Stimulated activated CD4-positive, alpha-beta T cell treated with anti-CD3 and anti-CD28 coated beads, Interleukin-12 subunit alpha, Interleukin-12 subunit beta, amount 100 ng/mL, for 48 hours (primary cell): ENCODE results near the gene STMN3.
"Not testable (repeated sequence)": the region's sequence is repeated elsewhere in the genome, so short reads cannot be mapped to it uniquely, and the experiment has no call there.

ENCODE experiments used
- DNase-seq, 3 donors: peaks; one replicate each; pipeline ENCODE4 v3.0.0-alpha.2; 2020; ENCODE audit warnings: low read depth in 2 of 3, low spot score in 1 of 3

STMN3 gene

DNA sequence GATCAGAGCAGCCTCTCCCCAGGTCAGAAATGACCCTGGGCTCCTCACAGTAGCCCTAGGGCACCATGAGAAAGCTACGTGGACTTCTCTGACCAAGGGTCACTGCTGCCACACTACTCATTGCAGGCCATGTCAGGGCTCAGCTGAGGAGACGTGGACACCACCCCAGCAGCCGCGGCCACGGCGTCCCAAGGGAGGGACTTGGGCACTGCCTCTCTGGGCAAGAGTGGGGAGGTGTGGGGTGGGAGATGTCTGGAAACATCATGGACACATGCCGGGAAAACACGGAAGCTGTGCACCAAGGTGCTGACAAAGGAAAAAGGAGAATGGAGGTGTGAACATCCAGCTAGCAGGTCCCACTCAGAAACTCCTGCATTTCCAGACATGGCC is 35.4 kb downstream of the STMN3 start:
- no peak for DNase-seq

DNA sequence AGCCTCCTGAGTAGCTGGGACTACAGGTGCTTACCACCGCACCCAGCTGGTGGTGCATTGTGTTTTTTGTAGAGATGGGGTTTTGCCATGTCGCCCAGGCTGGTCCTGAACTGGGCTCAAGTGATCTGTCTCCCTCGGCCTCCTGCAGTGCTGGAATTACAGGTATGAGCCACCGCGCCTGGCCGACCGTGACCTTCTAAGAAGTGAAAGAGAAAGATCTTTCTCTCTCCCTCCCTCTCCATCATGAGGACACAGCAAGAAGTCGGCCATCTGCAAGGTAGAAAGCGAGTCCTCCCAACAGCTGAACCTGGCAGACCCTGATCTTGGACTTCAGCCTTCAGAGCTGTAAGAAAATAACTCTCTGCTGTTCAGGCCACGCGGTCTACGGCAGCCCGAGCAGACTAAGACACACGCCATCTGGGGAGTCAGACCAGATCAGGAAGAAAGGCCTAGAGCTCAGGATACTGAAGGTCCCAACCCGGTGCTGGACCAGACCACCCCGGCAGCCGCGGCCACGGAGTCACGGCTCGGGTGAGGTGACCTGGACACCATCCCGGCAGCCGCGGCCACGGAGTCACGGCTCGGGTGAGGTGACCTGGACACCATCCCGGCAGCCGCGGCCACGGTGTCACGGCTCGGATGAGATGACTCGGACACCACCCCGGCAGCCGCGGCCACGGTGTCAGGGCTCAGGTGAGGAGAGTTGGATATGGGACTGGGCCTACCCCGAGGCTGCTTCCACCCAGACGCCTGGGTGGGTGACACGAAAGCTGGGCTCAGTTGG is 35.9 kb downstream of the STMN3 start:
- no peak for DNase-seq

DNA sequence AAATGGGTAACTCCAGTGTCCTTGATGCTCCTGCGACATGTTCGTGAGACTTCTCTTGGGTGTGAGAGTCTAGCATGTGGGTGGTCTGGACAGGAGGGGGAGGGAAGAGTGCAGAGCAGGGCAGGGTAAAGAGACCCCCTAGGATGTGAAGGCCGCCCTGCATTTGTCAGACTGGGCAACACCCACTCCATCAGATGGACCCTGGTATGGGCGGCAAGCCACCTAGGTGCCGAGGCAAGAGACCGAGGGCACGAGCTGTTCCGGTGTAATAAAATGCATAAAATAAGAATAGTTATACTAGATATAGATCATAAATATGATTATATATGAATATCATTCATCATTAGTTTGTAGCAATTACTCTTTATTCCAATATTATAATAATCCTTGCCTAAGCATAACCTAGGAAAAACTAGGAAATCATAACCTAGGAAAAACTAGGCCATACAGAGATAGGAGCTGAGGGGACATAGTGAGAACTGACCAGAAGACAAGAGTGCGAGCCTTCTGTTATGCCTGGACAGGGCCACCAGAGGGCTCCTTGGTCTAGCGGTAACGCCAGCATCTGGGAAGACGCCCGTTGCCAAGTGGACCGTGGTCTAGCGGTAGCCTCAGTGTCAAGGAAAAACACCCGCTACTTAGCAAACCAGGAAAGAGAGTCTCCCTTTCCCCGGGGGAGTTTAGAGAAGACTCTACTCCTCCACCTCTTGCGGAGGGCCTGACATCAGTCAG is 39.2 kb downstream of the STMN3 start:
- DNase-seq, result not testable (repeated sequence)

DNA sequence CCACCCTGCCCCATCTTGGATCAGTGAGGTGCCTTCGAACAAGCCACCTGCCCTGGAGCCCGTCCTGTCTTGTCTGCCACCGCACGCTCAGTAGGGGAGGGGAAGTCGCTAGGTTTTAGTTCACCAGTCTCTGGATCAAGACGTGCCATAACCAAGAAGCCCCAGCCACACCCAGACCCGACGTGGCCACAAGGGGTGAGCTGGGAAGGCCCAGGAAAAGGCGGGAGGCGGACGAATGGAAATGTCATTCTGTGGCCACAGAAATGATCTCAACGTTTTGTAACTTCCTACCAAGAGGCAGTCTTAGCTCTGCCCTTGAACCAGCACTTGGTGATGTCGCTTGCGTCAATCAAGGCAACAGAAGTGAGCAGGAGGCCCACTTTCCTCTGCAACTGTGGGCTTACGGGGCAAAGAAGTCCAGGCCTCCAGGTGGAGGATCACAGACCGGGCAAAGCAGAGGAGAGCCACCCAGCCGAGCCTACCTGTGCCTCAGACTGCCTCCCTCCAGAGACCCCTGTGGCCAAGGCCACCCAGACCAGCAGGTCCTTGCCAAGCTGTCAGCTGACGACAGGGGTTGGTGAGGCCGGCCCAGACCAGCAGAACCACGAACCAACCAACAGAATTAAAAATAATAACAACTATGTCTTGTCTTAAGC is 40.8 kb downstream of the STMN3 start:
- DNase-seq, result no peak

DNA sequence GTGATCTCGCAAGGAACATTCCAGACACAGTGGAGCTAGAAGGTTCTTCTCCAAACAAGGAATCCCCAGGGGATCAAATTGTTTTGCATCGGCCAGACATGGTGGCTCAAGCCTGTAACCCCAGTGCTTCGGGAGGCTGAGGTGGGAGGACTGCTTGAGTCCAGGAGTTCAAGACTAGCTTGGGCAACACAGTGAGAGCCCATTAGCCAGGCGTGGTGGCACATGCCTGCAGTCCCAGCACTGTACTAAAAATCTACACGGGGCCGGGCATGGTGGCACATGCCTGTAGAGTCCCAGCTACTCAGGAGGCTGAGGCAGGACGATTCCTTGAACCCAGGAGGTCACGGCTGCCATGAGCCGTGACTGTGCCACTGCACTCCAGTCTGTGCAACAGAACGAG is 41.6 kb downstream of the STMN3 start:
- no peak for DNase-seq

DNA sequence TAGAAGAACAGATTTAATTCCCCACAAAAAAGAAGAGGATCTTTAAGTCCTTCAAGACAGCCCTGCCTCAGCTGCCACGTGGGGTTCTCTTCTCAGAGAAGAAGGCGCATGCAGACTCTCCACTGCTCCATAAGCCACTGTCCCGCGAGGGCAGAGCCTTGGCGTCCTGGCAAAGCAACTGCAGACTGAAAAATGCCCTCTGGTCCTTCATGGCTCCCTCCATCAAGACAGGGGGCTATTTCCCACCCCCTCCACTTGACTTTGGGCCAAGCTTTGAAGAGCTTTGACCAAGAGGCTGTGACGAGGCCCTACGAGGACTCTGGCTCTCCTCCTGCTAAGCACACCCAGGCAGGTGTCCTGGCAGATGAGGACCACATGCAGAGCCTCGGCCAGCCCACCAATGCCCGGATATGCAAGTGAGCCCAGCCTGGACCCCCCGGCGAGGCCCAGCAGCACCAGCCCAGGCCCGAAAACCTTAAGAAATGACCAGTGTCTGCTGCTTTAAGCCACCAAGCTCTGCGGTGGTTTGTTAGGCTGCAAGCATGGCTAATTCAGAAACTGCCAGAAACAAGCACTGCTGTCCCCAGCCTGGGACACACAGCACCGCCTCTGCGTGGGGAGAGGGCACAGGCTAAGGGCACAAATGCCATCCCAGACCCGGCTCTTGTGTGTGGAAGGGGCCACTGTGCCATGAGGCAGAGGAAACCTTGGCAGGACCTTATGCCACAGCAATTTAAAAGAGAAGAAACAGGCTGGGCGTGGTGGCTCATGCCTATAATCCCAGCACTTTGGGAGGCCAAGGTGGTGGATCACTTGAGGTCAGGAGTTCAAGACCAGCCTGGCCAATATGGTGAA is 42.4 kb downstream of the STMN3 start:
- no peak for DNase-seq

DNA sequence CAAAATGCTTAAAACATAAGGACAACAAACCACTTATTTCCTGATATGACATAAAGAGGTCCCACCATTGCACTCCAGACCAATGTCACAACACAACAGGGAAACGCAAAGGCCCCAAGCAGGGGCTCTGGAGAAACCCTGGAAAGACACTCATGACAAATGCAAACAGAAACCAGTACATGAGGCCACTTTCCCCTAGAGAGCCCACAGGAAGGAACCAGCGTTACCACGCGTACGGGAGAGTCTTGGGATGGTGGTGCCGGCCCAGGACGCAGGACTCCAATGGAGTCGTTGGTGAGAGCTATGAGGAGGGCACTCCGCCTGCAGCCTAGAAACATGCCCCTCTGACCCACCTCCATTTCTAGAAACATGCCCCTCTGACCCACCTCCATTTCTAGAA is 46.5 kb downstream of the STMN3 start:
- DNase-seq, result no peak

DNA sequence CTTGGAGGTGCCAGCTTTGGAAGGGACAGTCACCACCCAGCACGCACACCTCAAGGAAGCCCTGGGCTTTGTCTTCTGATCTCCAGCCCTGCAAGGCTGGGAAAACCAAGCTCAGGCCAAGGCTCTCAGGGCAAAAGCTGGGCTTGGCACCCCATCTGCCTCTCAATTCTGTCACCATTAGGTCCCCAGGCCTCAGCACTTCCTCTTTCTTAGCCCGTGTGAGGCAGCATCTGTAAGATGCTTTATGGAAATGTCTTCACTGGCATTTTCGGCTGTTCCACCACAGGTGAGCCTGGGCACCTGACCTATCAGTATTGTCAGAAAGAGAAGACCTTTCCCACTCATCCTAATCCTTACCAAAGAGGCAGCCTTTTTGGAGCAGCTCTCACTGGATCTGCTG is 50.9 kb downstream of the STMN3 start:
- DNase-seq, result no peak

DNA sequence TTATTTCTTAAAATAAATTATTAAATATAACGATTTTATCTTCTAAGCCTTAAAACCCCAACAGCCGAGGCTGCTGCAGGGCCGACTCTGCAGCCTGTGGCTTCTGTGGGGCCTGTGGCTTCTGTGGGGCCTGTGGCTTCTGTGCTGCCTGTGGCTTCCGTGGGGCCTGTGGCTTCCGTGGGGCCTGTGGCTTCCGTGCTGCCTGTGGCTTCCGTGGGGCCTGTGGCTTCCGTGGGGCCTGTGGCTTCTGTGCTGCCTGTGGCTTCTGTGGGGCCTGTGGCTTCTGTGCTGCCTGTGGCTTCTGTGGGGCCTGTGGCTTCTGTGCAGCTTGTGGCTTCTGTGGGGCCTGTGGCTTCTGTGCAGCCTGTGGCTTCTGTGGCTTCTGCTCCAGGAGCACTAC is 51.5 kb downstream of the STMN3 start:
- not testable (repeated sequence) for DNase-seq

DNA sequence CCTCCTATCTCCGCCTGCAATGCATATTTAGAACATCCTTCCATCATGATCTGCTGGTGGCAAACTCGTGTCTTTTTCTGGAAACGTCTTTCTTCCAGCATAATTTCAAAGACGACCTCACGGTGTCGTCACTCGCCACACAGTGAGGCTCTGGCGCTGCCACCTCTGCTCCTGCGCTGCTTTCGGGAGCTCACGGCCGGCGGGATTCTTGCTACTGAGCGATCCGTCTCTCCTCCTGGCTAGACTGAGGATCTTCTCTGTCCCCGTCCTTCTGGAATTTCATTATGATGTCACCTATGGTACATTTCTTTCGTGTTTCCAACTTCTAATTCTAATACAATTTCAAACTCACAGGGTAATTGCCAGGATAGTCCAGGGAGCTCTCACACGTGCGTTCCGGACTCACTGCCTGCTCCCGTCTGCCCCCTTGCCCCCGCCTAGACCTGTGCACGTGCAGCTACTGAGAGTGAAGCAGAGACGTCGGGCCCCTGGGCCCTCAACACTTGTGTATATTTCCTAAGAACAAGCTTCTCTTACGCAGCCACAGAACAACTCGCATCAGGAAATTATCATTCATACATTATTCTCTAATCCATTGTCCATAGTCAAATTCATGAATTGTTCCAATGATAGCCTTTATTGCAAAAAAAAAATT is 53.7 kb downstream of the STMN3 start:
- no peak for DNase-seq

DNA sequence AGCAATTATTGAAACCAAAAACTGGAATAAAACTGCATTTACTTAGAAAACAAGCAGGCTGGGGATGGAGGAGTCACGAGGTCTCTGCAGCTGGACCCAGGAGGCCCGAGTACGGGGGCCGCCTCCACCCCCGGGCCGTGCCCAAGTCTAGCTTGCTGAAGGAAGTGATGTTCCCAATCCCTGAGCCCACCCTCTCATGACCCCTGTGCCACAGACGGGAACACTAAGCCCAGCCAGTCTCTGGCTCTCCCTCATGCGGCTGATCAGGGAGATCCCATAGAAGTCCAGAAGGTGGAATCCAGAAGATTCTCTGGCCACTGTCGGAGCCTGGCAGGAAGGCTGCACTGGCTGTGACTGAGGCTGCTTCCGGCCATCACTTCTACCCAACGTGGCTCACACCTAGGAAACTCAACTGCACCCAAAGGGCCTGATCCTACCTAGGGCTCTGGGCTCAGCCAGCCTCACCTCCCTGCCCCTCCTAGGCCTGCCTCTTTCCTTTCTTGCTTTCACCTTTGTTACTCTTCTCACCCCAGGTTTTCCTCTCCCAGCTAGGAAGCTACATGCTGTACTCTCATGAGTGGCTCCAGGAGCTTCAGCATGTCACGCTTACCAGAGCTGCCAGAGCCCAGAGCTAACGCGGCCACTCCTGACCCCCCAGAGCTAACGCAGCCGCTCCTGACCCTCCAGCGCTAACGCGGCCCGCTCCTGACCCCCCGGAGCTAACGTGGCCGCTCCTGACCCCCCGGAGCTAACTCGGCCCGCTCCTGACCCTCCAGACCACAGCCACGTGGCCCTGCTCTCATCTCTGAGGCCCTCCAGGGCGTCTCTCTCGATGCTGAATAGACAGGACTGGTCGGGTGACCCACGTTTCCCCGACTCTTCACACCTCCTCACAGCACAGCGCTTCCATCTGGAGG is 54.5 kb downstream of the STMN3 start:
- no peak for DNase-seq

DNA sequence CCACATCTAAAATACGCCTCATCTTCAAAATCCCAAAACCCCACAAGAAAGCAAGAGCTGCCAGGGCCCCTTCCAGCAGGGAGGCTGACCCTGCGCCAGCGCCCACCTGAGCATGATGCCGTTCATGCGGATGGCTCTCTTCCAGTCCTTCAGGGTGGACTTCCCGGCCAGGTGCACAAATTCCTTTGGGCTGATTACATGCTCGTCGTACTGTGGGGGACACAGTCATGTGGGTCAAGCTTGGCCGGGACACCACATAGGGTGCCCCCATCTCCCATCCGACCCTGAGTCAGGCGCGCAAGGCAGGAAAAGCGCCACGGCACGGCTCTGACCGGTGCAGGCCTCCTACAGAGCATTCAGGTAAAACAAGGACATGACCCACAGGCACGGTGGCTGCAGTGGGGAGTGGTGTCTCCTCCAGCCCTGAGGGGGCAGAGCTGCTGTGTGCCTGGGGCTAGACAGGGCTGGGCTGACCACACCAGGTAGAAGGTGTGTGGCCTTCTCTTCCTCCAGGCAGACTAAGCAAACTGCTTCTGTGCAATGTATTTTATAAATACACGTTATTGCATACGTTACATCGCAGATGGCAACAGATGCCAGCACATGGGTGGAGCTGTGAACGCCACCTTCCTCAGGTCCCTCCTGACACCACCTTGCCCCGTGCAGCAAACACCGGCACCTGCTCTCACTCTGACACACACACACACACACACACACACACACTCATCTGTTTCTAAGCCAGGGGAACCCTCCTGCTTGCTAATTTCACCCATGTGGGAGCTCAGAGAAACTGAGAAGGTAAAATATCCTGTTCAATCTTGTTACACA is 55.4 kb downstream of the STMN3 start:
- no peak for DNase-seq

DNA sequence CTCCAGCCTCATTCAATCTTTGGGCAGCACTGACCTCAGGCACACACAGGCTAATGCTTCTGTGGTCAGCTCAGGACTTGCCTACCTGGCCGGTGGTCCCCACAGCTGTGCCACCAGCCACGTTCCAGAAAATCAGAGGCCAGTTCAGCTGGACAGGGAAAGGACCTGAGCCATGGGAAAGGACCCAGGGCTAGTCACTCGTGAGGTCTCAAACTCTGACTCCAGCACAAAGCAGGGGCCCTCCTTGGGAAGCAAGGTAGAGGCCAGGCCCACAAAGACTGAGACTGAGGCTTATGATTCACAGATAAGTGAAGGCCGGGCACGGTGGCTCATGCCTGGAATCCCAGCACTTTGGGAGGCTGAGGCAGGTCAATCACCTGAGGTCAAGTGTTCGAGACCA is 56.8 kb downstream of the STMN3 start:
- DNase-seq, result no peak

DNA sequence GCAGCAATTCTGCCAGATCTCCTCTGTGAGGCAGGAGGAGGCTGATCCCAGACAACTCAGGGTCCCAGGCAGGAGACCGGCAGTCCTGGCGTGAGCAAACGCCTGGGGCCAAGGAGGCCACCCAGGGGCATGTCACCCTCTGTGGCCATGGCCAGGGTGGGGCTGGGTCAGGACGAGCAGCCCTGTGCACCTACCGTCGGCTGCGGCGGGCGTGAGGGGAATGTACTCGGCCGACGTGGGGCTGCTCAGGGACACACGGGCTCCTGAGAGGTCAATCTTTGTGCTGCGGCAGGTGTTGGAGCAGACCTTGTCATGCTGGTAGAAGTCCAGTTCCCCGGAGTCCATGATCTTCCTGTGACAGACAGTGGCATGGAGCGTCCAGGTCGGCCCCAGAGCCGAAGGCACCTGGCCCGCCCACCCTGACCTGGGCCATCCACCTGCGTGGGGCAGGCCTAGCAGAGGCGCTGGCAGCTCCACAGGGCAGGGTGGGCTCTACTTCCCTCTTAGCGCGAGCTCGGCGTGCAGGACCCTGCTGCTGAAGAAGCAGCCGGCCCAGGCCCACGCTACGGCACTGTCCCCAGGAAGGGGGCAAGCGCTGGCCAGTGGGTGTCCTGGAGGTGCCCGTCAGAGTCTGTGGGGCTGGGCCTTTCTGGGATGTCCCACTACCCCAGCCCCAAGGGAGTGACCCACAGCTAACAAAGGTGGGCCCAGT is 57.7 kb downstream of the STMN3 start:
- DNase-seq, result no peak

DNA sequence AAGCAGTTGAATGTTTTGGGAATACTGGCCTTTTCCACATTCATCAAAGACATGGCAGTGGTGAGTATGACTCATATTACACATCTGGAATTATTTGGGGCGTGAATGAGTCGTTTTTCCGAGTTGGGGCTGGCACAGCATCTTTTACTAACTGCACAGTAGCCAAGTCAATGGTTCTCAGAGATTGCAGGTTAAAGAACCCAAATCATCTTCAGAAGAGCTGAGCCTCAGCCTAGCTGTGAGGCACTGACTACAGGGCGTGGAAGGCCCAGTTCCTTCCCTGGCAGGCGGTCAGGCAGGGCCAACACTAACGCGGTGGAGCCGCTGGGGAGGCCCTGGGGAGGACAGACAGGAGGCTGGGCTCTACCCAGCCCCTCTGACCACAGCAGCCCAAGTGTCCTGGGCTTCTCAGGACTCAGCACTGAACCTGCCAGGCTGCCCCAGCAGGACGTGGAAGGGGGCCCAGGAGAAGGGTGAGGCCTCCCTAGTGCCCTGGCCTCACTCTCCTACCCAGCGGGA is 59.1 kb downstream of the STMN3 start:
- no peak for DNase-seq

DNA sequence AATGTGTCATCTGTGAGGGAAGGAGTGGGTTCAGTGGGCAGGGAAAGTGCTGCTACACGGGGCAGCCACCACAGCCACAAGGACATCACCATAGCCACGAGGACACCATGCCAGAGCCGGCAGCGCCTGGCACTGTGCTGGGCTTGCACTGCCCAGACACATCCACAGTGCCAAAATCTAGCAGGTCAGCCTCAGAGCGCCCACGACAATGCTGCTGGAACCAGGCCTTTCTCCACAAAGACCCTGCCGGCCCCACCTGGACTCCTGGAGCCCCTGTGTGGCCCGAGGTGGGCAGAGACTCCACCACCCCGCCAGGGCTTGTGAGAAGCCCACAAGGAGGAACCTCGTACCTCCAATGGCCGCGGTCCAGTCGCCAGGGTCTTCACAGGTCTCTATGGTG is 60.6 kb downstream of the STMN3 start:
- no peak for DNase-seq

DNA sequence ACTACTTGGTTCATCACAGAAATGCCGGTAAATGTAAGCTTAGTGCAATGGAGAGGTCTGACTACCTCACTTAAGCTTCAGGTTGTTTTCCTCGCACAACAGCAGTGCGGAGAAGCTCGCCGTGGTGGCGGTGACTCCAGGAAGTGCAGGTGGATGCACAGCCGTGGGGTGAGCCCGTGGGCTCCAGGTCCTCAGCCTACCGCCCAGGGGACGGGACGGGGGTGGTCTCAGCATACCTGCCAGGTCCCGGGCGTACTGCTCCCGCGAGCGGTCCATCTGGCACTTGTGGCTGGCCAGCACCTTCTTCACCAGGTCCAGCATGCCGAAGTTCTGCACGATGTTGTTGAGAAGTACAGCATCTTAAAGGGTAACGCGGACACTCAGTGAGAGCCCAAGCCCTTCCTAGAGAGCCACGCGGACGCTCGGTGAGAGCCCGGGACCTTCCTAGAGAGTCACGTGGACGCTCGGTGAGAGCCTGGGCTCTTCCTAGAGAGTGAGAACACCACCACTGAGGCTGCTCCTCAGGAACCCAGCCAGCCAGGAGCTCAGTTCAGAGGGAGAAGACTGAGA is 61.4 kb downstream of the STMN3 start:
- DNase-seq, result no peak

DNA sequence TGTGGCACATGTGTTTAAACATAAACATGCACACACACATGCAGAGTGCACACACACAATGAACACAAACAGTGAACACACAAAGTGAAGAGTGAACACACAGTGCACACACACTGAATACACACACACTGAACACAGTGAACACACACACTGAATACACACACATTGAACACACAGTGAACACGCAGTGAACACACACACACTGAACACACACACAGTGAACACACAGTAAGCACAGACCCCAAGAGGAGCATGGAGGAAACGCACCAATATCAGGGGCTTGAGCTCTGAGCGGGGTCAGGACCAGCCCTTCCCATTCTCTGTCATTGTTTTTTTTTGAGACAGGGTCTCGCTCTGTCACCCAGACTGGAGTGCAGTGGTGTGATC is 62.1 kb downstream of the STMN3 start:
- DNase-seq, result no peak
